Lower leg skin (tissue), 3 donors: ENCODE results near the gene SUMF2.
"Not testable (repeated sequence)": the region's sequence is repeated elsewhere in the genome, so short reads cannot be mapped to it uniquely, and the experiment has no call there.

Experiments used
- CTCF ChIP-seq, 3 donors: fragments of 450-650 bp; IDR thresholded peaks; one replicate each; pipeline ENCODE4 v1.5.1; 2016; ENCODE audit warnings: antibody characterized with exemption in 3 of 3, mild to moderate bottlenecking in 3 of 3, moderate library complexity in 2 of 3
- POLR2A ChIP-seq, 2 donors: fragments of 450-650 bp; IDR thresholded peaks; one replicate each; pipeline ENCODE4 v1.6.1; 2016 to 2017; ENCODE audit warnings: antibody characterized with exemption in 2 of 2, mild to moderate bottlenecking in 1 of 2, moderate library complexity in 1 of 2

GRCh38 chr7:56047446-56048116 lies 16.5 kb upstream of the SUMF2 start:
- not testable (repeated sequence) for TF ChIP-seq CTCF, POLR2A (IDR thresholded peaks at IDR 0.05)
